ENCODE data around the gene STX5.

DNA sequence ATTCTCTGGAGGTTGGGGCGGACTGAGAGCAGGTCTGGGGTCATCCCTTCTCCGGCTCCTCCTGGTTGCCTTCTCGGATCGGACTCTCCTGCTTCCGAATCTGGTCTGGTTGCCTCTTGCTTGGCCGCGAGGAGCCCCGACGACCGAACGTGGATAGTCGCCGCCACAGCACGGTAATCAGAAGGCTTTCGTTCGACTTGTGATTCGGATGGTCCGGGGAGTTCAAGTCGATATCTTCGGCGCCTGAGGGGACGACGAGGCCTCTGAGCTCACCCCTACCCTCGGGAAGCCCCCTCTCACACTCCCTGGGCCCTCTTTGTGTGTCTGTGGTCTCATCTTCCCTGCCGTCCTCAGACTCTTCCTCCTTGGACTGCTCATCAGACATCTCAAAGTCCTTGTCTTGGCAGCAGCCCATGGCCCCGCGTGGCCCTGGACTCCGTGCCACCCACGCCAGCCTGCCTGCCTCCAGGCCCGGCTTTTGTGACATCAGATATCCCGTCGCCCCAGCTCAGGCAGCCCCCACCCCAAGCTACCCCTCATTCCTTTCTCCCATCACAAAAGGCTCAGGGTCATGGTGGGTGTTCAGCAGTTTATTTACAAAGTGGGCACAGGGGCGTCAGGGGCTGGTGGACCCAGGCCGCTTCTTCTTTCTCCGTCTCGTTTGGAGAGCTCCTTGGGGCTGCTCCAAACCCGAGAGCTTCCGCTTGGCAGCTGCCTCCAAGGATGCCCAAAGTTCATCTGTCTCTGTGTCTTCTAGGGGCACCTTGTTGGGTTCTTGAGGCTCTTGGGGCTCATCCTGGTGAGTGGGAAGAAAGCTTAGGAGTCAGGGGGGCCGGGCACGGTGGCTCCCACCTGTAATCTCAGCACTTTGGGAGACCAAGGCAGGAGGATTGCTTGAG, 734 bp upstream of the STX5 start, which contains the start of gene TEX54:
- TF ChIP-seq NR2C2 (IDR thresholded peaks at IDR 0.05; ENCODE audit: borderline replicate concordance, control insufficient read depth, insufficient read length, low read depth) (no peak), CTCF (IDR thresholded peaks at IDR 0.05 in 2 of 3, conservative IDR thresholded peaks at IDR 0.05 in 1 of 3; ENCODE audit: control insufficient read depth in 2 of 3, extremely low read depth in 1 of 3, insufficient read depth in 1 of 3, low read depth in 3 of 3, low read length in 3 of 3) (no peak), SP1 (IDR thresholded peaks at IDR 0.05; ENCODE audit: low read depth, low read length) (no peak), NFYB (IDR thresholded peaks at IDR 0.05; ENCODE audit: insufficient read depth, low read depth, low read length) (no peak), BRCA1 (IDR thresholded peaks at IDR 0.05; ENCODE audit: low read depth, low read length) (no peak), ZNF217 (IDR thresholded peaks at IDR 0.05) (no peak), POLR2A (IDR thresholded peaks at IDR 0.05; ENCODE audit: low read depth, low read length) (no peak; the same call in 1 of the 2 replicates), CEBPZ (IDR thresholded peaks at IDR 0.05; ENCODE audit: low read depth, low read length) (no peak), SREBF2 (IDR thresholded peaks at IDR 0.05; ENCODE audit: low read length) (no peak), ZBTB11 (CRISPR knock-in tag; IDR thresholded peaks at IDR 0.05) (no peak)
